HEK293 (cell line): ENCODE measurements around the gene RPS6KA2.

Source experiments
- CTCF ChIP-seq: fragments of 450-650 bp; formaldehyde crosslinking; IDR thresholded peaks from 2 replicates; pipeline ENCODE4 v1.5.1; 2016; ENCODE audit warnings: missing biosample characterization, missing genetic modification characterization
- SP2 ChIP-seq: fragments of 450-650 bp; formaldehyde crosslinking; IDR thresholded peaks from 2 replicates; pipeline ENCODE4 v1.5.1; 2016; ENCODE audit warnings: missing biosample characterization, missing genetic modification characterization
- ZBTB17 ChIP-seq: fragments of 450-650 bp; formaldehyde crosslinking; IDR thresholded peaks from 2 replicates; pipeline ENCODE4 v1.5.1; 2016; ENCODE audit warnings: missing biosample characterization, missing genetic modification characterization

DNA sequence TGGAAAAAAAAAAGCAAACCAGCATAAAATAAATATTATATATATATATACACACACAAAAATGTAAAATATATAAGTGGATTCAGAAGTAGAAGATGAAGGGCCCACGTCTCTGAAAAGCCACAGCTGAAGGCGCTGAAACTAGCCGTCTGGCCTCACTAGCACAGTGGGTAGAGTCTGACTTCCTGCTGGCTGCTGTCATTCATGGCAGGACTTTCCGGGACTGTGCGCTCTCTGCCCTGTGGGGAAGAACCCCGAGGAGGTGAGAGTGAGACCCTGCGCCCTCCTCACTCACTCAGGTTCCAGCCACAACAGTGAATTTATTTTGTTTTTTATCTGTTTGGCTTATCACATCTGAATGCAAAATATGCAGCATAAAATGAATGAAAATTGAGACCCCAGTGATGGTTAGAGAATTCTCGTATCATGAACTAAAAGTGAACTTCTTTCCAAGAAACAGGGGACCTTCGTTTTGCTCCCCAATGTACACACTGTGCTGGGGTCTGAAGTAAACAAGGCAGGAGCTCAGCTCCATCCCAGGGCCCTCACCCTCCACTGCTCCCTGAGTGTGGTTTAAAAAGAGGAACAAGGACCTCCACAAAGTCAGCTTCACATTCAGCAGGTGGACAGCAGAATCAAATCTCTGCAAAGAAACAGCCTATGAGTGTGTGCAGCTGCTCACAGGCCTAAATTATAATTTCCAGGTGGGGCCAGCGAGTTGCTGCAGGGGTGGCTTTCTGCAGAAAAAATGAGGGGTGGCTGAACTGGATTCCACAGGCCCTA lies 39.2 kb downstream of the RPS6KA2 start:
- no peak for TF ChIP-seq CTCF
- TF ChIP-seq ZBTB17 = no peak
- TF ChIP-seq SP2 (tag by site-specific recombination) = no peak
